Activated CD8-positive, alpha-beta memory T cell treated with anti-CD3 and anti-CD28 coated beads, Interleukin-2, amount 10 ng/mL, durations not matched to agents 7 days and 5 days (primary cell): ENCODE data around the gene OSBPL5. TPM values are rescaled to one million over a fixed set of nuclear protein-coding genes. Genes with fewer than 3 reads are reported as not detected.

ENCODE experiments used
- ATAC-seq: fragments of 150-1000 bp; cut with Tn5 transposase; one replicate; pipeline ENCODE4 v1.10.0; 2021; ENCODE audit warnings: moderate library complexity
- CTCF ChIA-PET: fragments of 350-600 bp; sonication (Branson Sonifier 250); formaldehyde crosslinking; loops from one replicate; lab custom pipeline; 2021; ENCODE audit warnings: antibody characterized with exemption; lab: Charles Lee
- DNase-seq: peaks from one replicate; pipeline ENCODE4 v3.0.0-alpha.2; 2020
- H3K27ac Mint-ChIP-seq: one replicate; pipeline ENCODE4 v1.8.0; 2021; ENCODE audit warnings: mild to moderate bottlenecking, mixed read lengths
- H3K27me3 Mint-ChIP-seq: one replicate; pipeline ENCODE4 v1.8.0; 2021; ENCODE audit warnings: mixed read lengths
- H3K36me3 Mint-ChIP-seq: one replicate; pipeline ENCODE4 v1.8.0; 2021; ENCODE audit warnings: mild to moderate bottlenecking, mixed read lengths
- H3K4me1 Mint-ChIP-seq: one replicate; pipeline ENCODE4 v1.8.0; 2021; ENCODE audit warnings: mixed read lengths
- H3K4me3 Mint-ChIP-seq: one replicate; pipeline ENCODE4 v1.8.0; 2021; ENCODE audit warnings: mild to moderate bottlenecking, moderate library complexity, mixed read lengths
- H3K9me3 Mint-ChIP-seq: one replicate; pipeline ENCODE4 v1.8.0; 2022; ENCODE audit warnings: low read depth, mixed read lengths
- total RNA-seq, 2 experiments: library from RNA; stranded (reverse); gene quantifications; one replicate each; pipeline ENCODE4 v1.2.3, GENCODE V29; 2021

The OSBPL5 gene
- total RNA-seq, 2 experiments from 2014 or later = 2.5 to 2.6 TPM

- no peak overlapping the region for H3K27ac Mint-ChIP-seq
- H3K27me3 Mint-ChIP-seq = no peaks in the 10 kb centered on the region
- no peaks in the 10 kb centered on the region for H3K9me3 Mint-ChIP-seq
- DNase-seq (no peak), ATAC-seq (no peak)
- no peak overlapping the region for H3K4me3 Mint-ChIP-seq
- peaks cover 8% of the 10 kb centered on the region for H3K4me1 Mint-ChIP-seq
- H3K36me3 Mint-ChIP-seq = no peaks in the 10 kb centered on the region
- CTCF ChIA-PET = no interaction called here
Measured at GRCh38 chr11:3131330-3131941, 33.7 kb downstream of the OSBPL5 start.

GRCh38 chr11:3130269-3131071, 34.6 kb downstream of the OSBPL5 start:
- CTCF ChIA-PET = no interaction called here
- Mint-ChIP-seq H3K27ac (no peak overlapping the region), H3K27me3 (no peaks in the 10 kb centered on the region), H3K36me3 (no peaks in the 10 kb centered on the region), H3K4me3 (no peak overlapping the region), H3K9me3 (no peaks in the 10 kb centered on the region), H3K4me1 (peaks cover 2% of the 10 kb centered on the region)
- ATAC-seq (no peak), DNase-seq (no peak)

- Mint-ChIP-seq H3K27me3 (no peaks in the 10 kb centered on the region), H3K27ac (no peak overlapping the region), H3K36me3 (no peaks in the 10 kb centered on the region), H3K4me1 (no peaks in the 10 kb centered on the region), H3K4me3 (no peak overlapping the region), H3K9me3 (no peaks in the 10 kb centered on the region)
- CTCF ChIA-PET = no interaction called here
- ATAC-seq (no peak), DNase-seq (no peak)
Measured at GRCh38 chr11:3129591-3130268, 35.4 kb downstream of the OSBPL5 start.

- ATAC-seq (no peak), DNase-seq (no peak)
- CTCF ChIA-PET = no interaction called here
- Mint-ChIP-seq H3K4me3 (no peak overlapping the region), H3K36me3 (no peaks in the 10 kb centered on the region), H3K4me1 (no peaks in the 10 kb centered on the region), H3K27ac (no peak overlapping the region), H3K27me3 (no peaks in the 10 kb centered on the region), H3K9me3 (no peaks in the 10 kb centered on the region)
Measured at GRCh38 chr11:3129181-3129590, 35.9 kb downstream of the OSBPL5 start.

GRCh38 chr11:3128356-3129180, 36.5 kb downstream of the OSBPL5 start:
- no peak overlapping the region for H3K27ac Mint-ChIP-seq
- H3K4me1 Mint-ChIP-seq = no peaks in the 10 kb centered on the region
- H3K36me3 Mint-ChIP-seq = no peaks in the 10 kb centered on the region
- no peak for ATAC-seq
- H3K4me3 Mint-ChIP-seq = no peak overlapping the region
- H3K9me3 Mint-ChIP-seq = no peaks in the 10 kb centered on the region
- DNase-seq = no peak
- CTCF ChIA-PET = interaction anchor here (0.8 kb wide), 1 partner anchor 18 kb away, joined by 3 read pairs; no protein-coding TSS in a partner anchor
- no peaks in the 10 kb centered on the region for H3K27me3 Mint-ChIP-seq

GRCh38 chr11:3127706-3128355, 37.3 kb downstream of the OSBPL5 start:
- Mint-ChIP-seq H3K27me3 (no peaks in the 10 kb centered on the region), H3K27ac (no peak overlapping the region)
- CTCF ChIA-PET = interaction anchor here (0.8 kb wide), 1 partner anchor 18 kb away, joined by 3 read pairs; no protein-coding TSS in a partner anchor

GRCh38 chr11:3126901-3127691, 38.0 kb downstream of the OSBPL5 start:
- no peak for ATAC-seq
- Mint-ChIP-seq H3K4me1 (no peaks in the 10 kb centered on the region), H3K9me3 (no peaks in the 10 kb centered on the region)

More at GRCh38 chr11:3127706-3128355, 37.3 kb downstream of the OSBPL5 start:
- Mint-ChIP-seq H3K36me3 (no peaks in the 10 kb centered on the region), H3K9me3 (no peaks in the 10 kb centered on the region), H3K4me1 (no peaks in the 10 kb centered on the region), H3K4me3 (no peak overlapping the region)
- DNase-seq = no peak
- no peak for ATAC-seq

GRCh38 chr11:3126207-3126865, 38.8 kb downstream of the OSBPL5 start:
- CTCF ChIA-PET = no interaction called here
- ATAC-seq (no peak), DNase-seq (no peak)
- Mint-ChIP-seq H3K4me3 (no peak overlapping the region), H3K27me3 (no peaks in the 10 kb centered on the region), H3K27ac (no peak overlapping the region), H3K4me1 (no peaks in the 10 kb centered on the region), H3K9me3 (no peaks in the 10 kb centered on the region), H3K36me3 (no peaks in the 10 kb centered on the region)

More at GRCh38 chr11:3126901-3127691, 38.0 kb downstream of the OSBPL5 start:
- CTCF ChIA-PET = no interaction called here
- no peak overlapping the region for H3K27ac Mint-ChIP-seq
- H3K36me3 Mint-ChIP-seq = no peaks in the 10 kb centered on the region
- no peaks in the 10 kb centered on the region for H3K27me3 Mint-ChIP-seq
- H3K4me3 Mint-ChIP-seq = no peak overlapping the region
- DNase-seq = no peak

GRCh38 chr11:3124821-3125220, 40.3 kb downstream of the OSBPL5 start:
- ATAC-seq = no peak
- Mint-ChIP-seq H3K4me1 (no peaks in the 10 kb centered on the region), H3K36me3 (no peaks in the 10 kb centered on the region), H3K9me3 (no peaks in the 10 kb centered on the region), H3K4me3 (no peak overlapping the region), H3K27me3 (no peaks in the 10 kb centered on the region), H3K27ac (no peak overlapping the region)
- DNase-seq = no peak
- CTCF ChIA-PET = interaction anchor here (1.2 kb wide), 1 partner anchor 15 kb away, joined by 3 read pairs; no protein-coding TSS in a partner anchor

- Mint-ChIP-seq H3K9me3 (no peaks in the 10 kb centered on the region), H3K27me3 (no peaks in the 10 kb centered on the region), H3K4me1 (no peaks in the 10 kb centered on the region), H3K4me3 (no peak overlapping the region), H3K27ac (no peak overlapping the region), H3K36me3 (no peaks in the 10 kb centered on the region)
- no peak for DNase-seq
- no peak for ATAC-seq
- CTCF ChIA-PET = interaction anchor here (1.0 kb wide), 1 partner anchor 194 kb away, joined by 3 read pairs; no protein-coding TSS in a partner anchor
Measured at GRCh38 chr11:3123761-3124733, 41.1 kb downstream of the OSBPL5 start.

- no peak for ATAC-seq
- no peaks in the 10 kb centered on the region for H3K9me3 Mint-ChIP-seq
- CTCF ChIA-PET = interaction anchor here (1.0 kb wide), 1 partner anchor 193 kb away, joined by 3 read pairs; no protein-coding TSS in a partner anchor
- no peaks in the 10 kb centered on the region for H3K36me3 Mint-ChIP-seq
- no peaks in the 10 kb centered on the region for H3K4me1 Mint-ChIP-seq
- DNase-seq = no peak
- no peak overlapping the region for H3K27ac Mint-ChIP-seq
- no peak overlapping the region for H3K4me3 Mint-ChIP-seq
- no peaks in the 10 kb centered on the region for H3K27me3 Mint-ChIP-seq
Measured at GRCh38 chr11:3123305-3123704, 41.8 kb downstream of the OSBPL5 start.
